C4-2B (cell line): Measurements from ENCODE around the gene AQP10.
"Not testable (repeated sequence)": the region's sequence is repeated elsewhere in the genome, so short reads cannot be mapped to it uniquely, and the experiment has no call there.

ENCODE experiments used
- CTCF ChIP-seq: fragments of 450-650 bp; conservative IDR thresholded peaks from 2 replicates; pipeline ENCODE4 v1.5.1; 2017; ENCODE audit warnings: mild to moderate bottlenecking
- ZFX ChIP-seq: fragments of 450-650 bp; IDR thresholded peaks from 2 replicates; pipeline ENCODE4 v1.6.1; 2017

GRCh38 chr1:154314226-154314625 lies 6.7 kb upstream of the AQP10 start:
- not testable (repeated sequence) for TF ChIP-seq CTCF, ZFX
